Activated CD4-positive, CD25-positive, alpha-beta regulatory T cell treated with anti-CD3 and anti-CD28 coated beads, Interleukin-2, amount 50 U/mL, for 72 hours (primary cell): Measurements from ENCODE around the gene ACSF2.
"Not testable (repeated sequence)": the region's sequence is repeated elsewhere in the genome, so short reads cannot be mapped to it uniquely, and the experiment has no call there.

Source experiments
- DNase-seq: peaks from one replicate; pipeline ENCODE4 v3.0.0; 2021

Gene ACSF2

DNA sequence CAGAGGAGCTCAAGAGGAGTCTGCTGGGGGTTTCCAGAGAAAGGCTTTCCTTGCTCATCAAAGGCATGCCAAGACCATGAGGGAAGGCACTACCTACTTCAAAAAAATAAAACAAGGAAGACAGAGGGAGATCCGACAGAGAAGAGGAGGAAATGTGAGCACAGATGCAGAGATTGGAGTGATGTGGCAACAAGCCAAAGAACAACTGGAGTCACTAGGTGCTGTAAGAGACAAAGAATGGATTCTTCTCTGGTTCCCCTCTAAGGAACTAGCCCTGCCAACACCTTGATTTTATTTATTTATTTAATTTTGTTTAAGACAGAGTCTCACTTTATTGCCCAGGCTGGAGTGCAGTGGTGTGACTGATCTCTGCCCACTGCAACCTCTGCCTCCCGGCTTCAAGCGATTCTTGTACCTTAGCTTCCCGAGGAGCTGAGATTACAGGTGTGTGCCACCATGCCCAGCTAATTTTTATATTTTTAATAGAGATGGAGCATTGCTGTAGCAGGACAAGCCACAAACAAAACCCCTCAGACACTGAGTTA lies 13.8 kb upstream of the ACSF2 start:
- DNase-seq, result no peak

GRCh38 chr17:50414808-50415207 lies 11.2 kb upstream of the ACSF2 start:
- no peak for DNase-seq

DNA sequence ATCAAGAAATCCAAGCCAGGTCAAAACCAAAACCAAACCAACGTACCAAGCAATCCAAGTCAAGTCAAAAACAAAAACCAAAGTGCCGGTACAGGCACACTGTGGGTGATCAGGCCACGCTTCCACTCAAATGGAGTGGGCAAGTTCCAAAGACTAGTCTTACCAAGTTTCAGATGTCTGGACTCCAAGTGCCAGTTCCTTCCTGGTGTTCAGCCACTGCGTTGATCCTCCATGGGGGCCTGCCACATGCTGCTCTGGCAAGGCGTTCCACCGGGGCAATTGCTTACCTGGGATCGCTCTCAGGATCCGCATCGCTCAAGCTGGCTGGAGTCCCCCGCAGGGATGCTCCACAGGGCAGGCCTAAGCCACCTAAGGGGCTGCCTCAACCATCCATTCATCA lies 6.4 kb upstream of the ACSF2 start:
- not testable (repeated sequence) for DNase-seq

- DNase-seq, result no peak
Observed at GRCh38 chr17:50420419-50421112, 5.5 kb upstream of the ACSF2 start.

GRCh38 chr17:50421308-50422051 lies 4.5 kb upstream of the ACSF2 start:
- DNase-seq, result no peak

DNA sequence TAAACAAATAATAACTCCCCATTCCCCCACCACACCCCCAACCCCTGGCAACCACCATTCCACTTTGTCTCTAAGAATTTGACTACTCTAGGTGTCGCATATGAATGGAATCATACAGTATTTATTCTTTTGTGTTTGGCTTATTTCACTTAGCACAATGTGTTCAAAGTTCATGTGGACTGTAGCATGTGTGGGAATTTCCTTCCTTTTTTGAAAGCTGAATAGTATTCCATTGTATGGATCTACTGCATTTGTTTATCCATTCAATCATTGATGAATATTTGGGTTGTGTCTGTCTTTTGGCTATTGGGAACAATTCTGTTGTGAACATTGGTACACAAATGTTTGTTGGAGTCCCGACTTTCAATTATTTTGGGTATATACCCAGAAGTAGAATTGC lies 3.3 kb upstream of the ACSF2 start:
- no peak for DNase-seq

GRCh38 chr17:50423553-50424159 lies 2.4 kb upstream of the ACSF2 start:
- DNase-seq, result no peak

DNA sequence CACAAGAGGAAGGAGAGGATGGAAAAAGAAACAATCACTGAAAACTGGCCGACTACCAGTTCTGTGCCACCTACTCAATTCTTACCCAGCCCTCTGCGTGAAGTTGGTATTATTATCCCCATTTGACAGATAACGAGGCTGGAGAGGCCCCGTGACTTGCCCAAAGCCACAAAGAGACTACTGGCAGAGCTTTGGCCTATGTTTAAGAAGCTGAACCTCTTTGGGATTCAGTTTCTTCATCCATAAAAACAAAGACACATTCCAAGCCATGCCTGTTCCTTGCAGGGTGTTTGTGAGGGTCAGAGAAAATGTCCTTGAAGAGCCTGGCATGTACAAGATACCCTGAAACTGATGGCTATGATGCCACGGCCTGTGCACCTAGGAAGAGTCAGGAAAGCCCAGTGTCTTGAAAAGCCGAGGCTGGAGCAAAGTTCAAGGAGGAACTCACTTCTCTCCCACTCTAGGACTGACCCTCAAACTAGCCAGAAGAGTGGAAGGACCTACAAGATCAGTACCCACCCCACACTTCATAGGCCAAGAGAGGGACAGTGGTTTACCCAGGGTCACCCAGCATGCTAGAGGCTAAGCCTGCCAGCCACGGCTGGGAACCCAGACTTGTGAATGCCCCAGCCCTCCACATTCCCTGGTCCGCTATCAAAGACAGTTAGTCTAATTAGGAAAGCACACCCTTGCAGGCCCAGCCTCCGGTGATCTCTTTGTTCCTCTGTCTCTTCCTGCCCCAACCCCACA lies 1.6 kb upstream of the ACSF2 start:
- DNase-seq, result no peak

DNA sequence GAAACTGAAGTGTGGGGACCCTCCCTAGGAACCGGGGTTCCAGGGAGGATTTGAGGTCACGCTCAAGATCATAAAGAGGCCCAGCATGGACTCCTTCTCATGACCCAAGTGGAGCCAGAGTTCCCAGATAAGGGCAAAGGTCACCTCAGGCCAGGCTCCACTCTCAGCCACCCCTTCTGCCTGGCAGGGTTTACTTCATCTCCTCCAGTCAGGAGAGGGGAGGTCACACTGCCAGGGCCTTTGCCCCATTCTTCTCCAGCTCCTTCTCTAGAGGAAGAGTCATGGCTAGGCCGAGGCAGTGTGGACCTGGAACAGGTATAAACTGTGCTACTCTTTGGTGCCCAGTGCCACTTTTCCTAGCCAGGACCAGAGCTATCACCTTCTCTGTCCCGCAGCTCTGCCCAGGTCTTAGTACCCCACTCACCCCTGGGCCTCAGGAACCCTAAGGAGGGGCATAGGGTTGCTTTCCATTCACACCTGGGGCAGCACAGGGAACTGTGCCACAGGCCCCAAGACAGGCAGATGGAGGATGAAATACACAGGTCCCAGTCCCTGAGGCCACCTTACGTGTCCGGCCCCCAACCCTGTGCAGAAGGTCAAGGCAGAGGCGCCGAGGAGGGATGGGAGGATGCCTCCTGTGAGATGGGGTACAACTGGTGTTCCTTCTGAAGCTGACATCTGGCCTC lies 879 bp upstream of the ACSF2 start:
- DNase-seq, result no peak

GRCh38 chr17:50426472-50426782 lies 409 bp downstream of the ACSF2 start:
- no peak for DNase-seq

- DNase-seq, result no peak
Observed at GRCh38 chr17:50426814-50427787, 1.1 kb downstream of the ACSF2 start.

GRCh38 chr17:50428126-50428525 lies 2.1 kb downstream of the ACSF2 start:
- not testable (repeated sequence) for DNase-seq

DNA sequence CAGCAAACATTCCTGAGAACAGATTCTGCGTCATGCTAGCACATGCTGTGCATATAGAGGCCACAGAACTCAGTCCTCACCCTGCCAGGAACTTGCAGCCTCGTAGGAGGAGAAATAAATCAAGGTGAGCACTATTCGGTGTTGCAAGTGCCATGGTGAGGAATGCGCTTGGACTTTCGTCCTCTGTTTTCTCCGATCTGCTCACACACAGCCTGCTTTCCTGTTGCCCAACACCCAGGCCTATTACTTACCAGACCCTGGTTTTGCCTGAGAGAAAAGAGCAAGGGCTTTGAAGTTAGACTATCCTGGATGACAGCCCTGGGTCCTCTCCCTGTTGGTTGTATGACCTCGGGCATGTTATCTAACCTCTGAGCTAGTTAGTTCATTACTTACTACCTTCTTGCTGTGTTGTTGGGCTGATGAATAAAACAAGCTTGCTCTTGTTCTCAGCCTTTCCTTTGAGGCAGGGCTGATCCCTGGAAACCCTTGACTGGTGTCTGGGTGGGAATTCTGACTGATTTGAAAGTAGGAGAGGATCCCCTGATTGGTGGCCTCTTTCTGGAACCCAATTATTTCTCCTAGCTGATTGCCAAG lies 2.9 kb downstream of the ACSF2 start:
- no peak for DNase-seq

- no peak for DNase-seq
Observed at GRCh38 chr17:50429793-50430192, 3.8 kb downstream of the ACSF2 start.

DNA sequence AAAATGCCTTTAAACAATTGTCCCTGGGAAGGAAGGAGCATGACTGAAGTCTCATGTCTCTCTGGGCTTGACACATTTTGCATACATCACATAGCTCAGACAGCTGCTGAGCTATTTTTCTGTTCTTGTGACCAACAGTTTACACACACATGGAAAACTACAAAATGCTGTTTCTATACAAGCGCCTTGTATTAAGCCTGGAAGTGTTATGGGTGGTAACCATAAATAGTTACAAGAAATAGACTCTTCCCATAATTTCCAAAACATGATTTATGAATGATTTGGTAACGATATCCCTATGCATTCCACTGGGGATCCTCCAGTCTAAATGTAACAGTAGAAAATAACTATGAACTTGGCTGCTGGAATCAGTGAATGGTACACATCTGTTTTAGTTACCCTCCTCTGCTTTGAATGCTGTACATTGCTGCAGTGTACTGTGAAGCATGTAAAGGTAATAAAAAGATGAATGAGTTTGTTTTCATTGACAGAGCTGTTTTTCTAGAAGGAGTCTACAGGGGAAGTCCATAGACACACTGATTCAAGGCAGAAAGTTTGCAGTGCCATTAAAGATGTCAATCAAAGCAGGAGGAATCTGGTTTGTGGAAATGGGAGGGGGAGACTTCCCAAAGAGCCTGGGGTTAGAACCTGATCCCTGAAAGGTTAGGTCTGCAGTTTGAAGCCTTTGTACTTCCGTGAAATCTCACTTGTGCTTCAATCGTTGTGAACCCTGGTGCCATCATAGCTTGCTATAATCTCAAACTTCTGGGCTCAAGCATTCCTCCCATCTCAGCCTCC lies 5.0 kb downstream of the ACSF2 start:
- DNase-seq, result no peak

GRCh38 chr17:50432125-50432762 lies 6.2 kb downstream of the ACSF2 start:
- DNase-seq, result no peak

GRCh38 chr17:50437409-50437808 lies 11.4 kb downstream of the ACSF2 start:
- no peak for DNase-seq

- DNase-seq, result no peak
Observed at GRCh38 chr17:50439008-50439407, 13.0 kb downstream of the ACSF2 start.

GRCh38 chr17:50440172-50440837 lies 14.3 kb downstream of the ACSF2 start:
- DNase-seq, result no peak
